ENCODE measurements around the gene NPAS3. TPM values are rescaled to one million over a fixed set of nuclear protein-coding genes. Genes with fewer than 3 reads are reported as not detected.

Gene NPAS3
- total and polyA plus RNA-seq, 7 donors, result 0.04 to 1.5 (median 0.39) TPM

- H3K4me1 ChIP-seq, result no peaks in the 10 kb centered on the region
- no peaks in the 10 kb centered on the region for H3K27me3 ChIP-seq (ENCODE audit: insufficient read depth in 3 of 3, low read length in 2 of 3)
- ATAC-seq, result no peak
- no peak for DNase-seq
- no peak overlapping the region for H3K27ac ChIP-seq
- no peak overlapping the region for H3K4me3 ChIP-seq
- TF ChIP-seq CTCF (IDR thresholded peaks at IDR 0.05), result no peak
- 75 to 83% (median 77%) methylated on average over 7 of the region's 7 CpGs for WGBS, 3 donors
- intact Hi-C loops (cut with DNase I), result no loop called here
- no peaks in the 10 kb centered on the region for H3K9me3 ChIP-seq
- H3K36me3 ChIP-seq (ENCODE audit: insufficient read depth in 1 of 2, low read depth in 1 of 2), result no peaks in the 10 kb centered on the region
Observed at GRCh38 chr14:33576014-33576413, 637.3 kb downstream of the NPAS3 start.

GRCh38 chr14:33578461-33579216 is 640.0 kb downstream of the NPAS3 start:
- intact Hi-C loops (cut with DNase I), result no loop called here
- Histone ChIP-seq H3K9me3 (no peaks in the 10 kb centered on the region), H3K27ac (no peak overlapping the region), H3K36me3 (ENCODE audit: insufficient read depth in 1 of 2, low read depth in 1 of 2) (no peaks in the 10 kb centered on the region), H3K4me3 (no peak overlapping the region), H3K27me3 (ENCODE audit: insufficient read depth in 3 of 3, low read length in 2 of 3) (no peaks in the 10 kb centered on the region), H3K4me1 (no peaks in the 10 kb centered on the region)
- 94 to 99% (median 98%) methylated on average over 3 of the region's 3 CpGs for WGBS, 3 donors
- ATAC-seq (no peak), DNase-seq (no peak)
- TF ChIP-seq CTCF (IDR thresholded peaks at IDR 0.05), result no peak

- ATAC-seq (no peak), DNase-seq (no peak)
- Histone ChIP-seq H3K9me3 (no peaks in the 10 kb centered on the region), H3K4me3 (no peak overlapping the region), H3K27ac (no peak overlapping the region), H3K27me3 (ENCODE audit: insufficient read depth in 3 of 3, low read length in 2 of 3) (no peaks in the 10 kb centered on the region), H3K36me3 (ENCODE audit: insufficient read depth in 1 of 2, low read depth in 1 of 2) (no peaks in the 10 kb centered on the region), H3K4me1 (no peaks in the 10 kb centered on the region)
- intact Hi-C loops (cut with DNase I), result no loop called here
- 73 to 79% (median 75%) methylated on average over 9 of the region's 9 CpGs for WGBS, 3 donors
- no peak for TF ChIP-seq CTCF (IDR thresholded peaks at IDR 0.05)
Observed at GRCh38 chr14:33580231-33580749, 641.6 kb downstream of the NPAS3 start.

GRCh38 chr14:33580841-33581240 is 642.2 kb downstream of the NPAS3 start:
- Histone ChIP-seq H3K4me1 (no peaks in the 10 kb centered on the region), H3K27ac (no peak overlapping the region), H3K27me3 (ENCODE audit: insufficient read depth in 3 of 3, low read length in 2 of 3) (no peaks in the 10 kb centered on the region), H3K36me3 (ENCODE audit: insufficient read depth in 1 of 2, low read depth in 1 of 2) (no peaks in the 10 kb centered on the region), H3K9me3 (no peaks in the 10 kb centered on the region), H3K4me3 (no peak overlapping the region)
- ATAC-seq (no peak), DNase-seq (no peak)
- 49 to 70% (median 56%) methylated on average over 2 of the region's 2 CpGs for WGBS, 3 donors
- TF ChIP-seq CTCF (IDR thresholded peaks at IDR 0.05), result no peak
- intact Hi-C loops (cut with DNase I), result no loop called here

All from psoas muscle (tissue), 8 donors.